ENCODE data around the gene GPR137B.

The GPR137B gene

DNA sequence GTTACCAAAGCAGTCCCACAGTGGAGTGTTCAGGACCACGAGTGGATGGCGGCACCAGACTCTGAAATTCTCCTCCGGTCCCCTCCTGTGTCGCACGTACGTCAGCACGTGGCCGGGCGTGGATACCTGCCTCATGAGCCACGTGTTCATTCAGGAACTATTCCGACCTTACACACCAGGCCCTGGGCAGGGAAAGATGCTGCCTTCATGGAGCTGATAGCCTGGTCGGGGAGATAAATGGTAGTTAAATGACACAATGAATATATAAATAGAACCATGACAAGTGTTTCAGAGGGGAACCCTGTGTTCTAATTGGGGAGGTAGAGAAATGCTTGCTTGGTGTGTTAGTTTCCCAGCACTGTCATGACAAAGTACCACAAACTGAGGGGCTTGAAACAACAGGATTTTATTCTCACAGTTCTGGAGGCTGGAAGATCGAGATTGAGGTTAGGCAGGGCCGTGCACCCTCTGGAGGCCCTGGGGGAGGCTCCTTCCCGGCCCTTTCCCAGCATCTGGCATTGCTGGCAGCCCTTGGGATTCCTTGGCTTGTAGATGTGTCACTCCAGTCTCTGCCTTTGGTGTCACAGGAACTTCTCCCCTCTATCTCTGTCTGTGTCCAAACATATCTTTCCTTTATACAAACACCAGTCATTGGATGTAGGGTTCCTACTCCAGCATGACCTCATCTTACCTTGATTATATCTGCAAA lies 28.9 kb upstream of the GPR137B start:
- no peak for DNase-seq

DNA sequence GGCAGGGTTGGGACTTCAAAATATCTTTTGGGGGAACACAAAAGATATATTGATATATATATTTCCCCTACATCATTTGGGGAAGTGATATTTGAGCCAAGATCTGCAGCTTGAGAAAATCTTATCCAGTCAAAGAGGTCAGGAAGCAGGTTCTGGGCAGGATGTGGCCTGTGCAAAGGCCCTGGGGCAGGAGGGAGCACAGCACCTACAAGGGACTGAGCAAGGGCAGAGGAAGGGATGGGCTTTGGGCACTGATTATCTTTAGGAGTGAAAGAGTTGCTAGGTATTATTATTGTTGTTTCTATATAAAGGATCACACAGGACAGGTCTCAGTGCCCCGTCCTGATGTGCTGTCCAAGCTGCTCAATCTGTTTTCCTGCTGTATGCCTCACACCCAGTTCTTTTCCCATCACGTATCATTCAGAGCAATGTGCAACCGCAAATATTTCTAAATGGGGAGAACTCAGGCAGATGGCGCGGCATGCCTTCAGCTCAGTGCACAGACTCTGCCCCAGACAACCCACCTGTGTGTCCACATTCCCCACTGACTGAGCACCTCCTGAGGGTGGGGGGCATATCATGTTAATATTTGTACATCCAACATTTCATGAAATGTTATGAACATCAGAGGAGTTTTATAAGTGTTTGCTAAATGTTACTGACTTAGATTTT lies 28.1 kb upstream of the GPR137B start:
- DNase-seq = no peak

DNA sequence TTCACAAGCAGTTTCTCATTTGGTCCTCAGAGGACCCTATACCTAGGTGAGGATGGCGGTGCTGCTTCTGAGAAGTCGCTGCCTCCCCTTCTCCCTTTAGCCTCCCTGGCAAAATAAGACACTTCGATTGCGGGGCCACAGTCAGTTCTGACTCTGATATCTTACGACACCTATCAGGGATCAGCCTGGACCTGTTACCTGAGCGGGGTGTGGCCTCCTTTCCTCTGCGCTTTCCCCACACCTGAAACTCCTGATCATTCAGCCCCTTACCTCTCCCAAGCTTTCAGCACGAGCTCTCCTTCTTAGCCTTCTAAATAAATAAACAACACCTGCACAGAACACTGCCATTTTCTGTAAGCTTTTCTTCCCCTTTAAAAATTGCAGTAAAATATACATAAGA lies 24.6 kb upstream of the GPR137B start:
- no peak for DNase-seq

DNA sequence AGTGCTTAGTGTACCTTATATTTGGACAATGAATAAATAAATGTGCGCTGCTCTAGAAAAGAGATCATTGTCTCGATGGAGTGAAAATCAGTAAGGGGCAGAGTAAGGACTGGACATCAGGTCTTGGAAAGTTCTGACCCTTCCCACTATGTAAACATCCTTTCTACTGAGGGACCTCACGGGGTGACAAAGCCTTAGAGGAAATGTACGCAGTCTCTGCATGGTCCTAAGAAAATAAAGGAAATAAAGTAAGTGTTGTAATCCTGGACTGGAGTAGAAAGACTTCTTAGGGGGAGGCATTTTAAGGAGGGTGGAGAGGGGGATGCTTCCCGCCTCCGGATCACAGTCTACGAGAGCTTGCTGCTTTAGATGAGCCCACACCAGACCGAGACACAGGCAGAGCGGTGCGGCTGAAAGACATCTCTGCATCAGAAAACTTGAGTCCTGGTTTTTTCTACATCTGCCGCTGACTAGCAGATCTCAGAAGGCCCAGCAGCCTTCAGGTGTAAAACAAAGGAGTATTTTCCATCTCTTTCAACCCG lies 22.3 kb upstream of the GPR137B start:
- no peak for DNase-seq

DNA sequence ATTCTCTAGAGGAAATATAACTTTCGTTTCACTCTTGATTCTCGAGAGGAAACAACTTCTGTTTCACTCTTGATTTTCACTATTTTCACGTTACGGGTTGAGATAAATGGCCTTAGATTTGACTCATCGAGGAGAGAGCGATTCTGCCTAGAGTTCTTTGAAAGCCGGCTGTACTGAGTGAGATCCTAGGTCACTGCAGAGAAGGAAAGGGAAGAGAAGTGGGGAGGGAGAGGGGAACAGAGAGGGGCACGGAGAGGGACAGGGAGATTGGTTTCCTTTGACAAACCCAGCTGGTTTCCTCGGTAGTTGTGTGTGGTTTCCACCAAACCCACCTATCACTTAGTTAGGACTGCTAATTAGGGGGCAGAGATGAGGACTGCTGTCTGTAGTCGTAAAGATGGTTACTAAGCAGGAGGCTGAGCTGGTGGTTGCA lies 21.6 kb upstream of the GPR137B start:
- DNase-seq = no peak

DNA sequence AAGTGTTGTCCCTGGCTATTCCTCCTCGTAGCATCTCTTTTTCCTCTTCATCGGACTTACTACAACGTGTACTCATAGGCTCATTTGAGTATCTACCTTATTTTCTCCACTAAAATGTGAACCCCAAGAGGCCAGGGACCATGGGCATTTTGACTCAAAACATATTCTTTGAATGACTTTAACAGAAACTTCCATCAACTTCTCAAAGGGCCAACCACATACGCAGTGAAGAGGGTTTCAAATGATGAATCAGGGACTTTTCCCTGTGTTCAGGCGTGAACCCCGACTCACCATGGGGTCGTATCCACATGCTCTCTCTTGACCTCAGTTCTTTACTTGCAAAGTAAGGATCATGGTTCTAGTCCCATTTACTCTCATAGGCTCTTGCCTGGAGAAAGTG lies 20.2 kb upstream of the GPR137B start:
- DNase-seq = no peak

DNA sequence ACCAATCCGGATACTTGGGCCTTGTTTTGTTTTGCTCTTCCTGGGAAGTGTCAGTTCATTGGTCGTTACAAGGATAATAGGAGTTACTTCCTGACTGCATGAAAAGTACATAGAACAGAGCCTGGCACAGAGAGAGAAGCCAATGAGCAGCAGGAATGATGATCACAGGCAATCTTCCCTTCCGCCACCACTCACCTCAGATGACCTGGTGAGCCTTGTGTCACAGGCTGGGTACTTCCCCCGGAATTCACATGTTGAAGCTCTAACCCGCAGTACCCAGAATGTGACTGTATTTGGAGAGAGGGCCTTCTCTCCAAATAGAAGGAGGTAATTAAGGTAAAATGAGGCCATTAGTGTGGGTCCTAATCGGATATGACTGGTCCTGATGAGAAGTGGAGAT lies 18.8 kb upstream of the GPR137B start:
- no peak for DNase-seq

DNA sequence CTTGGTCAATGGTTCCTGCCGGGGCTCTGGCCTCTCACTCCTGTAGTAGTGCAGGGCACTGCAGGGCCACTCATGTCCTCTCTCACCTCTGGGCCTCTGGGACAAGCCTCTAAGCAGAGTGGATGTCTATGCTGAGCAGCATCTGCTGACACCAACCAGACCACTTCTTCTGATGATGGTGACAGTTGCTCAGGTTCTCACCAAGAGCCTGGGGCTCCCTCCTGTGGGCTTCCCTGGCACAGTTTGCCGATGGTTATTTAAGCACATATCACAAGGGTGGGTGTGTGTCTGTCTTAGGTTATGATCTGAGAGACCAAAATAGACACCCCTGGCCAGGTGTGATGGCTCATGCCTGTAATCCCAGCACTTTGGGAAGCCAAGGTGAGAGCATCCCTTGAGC lies 17.4 kb upstream of the GPR137B start:
- DNase-seq = no peak

DNA sequence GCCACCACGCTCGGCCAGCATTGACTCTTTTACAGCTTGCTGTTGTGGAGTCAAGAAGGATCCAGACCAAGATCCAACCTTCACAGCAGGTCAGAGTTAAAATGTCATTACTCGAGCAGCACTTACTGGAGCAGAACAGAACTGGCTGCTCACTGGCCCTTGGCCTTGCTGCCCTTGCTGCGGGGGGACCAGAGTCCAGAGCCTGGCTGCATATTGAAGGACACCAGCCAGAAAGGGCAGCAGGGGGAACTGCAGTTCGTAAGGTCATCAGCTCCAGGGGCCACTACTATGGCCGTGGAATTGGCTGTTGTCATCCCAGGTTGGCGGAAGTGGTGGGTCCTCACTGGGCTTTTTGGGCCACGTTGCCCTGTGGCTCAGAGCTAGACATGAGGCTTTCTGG lies 15.3 kb upstream of the GPR137B start:
- DNase-seq = no peak

DNA sequence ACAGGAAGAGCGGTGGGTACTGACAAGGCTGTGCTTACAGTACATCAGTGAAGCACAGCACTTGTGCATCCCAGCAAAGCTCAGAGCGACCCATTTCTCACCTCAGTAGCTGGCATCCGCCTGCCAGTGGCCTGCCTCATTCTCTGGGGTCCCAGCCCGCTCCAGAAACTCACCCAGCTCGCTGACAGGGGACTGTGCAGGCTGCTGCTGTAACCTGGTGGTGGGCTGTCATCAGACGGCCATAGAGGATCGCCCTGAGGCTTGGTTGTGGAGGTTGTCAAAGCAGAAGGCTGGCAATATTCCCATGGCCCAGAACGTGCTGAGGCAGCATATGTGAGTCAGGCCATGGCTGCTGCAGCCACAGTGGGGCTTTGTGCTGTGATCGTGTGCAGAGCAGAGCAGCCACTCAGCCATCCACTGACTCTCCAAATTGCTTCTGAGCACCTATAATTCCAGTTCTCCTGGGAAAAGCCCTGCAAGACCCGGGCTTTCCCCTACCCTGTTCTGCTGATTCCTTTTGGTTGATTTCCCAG lies 13.6 kb upstream of the GPR137B start:
- peak in 7 of 56 donors; percentile 6 to 42 (median 15) for DNase-seq

DNA sequence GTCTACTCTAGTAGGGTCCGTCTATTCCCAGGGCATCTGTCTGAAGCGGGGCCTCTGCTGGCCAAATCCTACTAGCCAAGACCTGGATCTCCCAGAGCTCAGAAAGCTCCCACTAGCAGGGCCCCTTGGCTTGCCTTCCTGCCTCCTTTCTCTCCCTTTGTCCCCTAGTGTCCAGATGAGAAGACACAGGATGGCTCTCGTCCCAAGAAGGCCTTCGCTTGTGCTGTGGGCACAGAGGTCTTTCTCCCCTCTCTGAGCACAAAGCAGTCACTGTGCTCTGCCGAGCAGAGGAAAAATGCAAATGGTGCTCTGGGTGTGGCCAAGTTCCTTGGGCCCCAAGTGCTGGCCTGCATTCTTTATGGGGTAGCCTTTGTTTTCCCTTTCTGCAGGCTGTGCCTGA lies 13.0 kb upstream of the GPR137B start:
- peak in 28 of 56 donors; percentile 10 to 65 (median 28) for DNase-seq

DNA sequence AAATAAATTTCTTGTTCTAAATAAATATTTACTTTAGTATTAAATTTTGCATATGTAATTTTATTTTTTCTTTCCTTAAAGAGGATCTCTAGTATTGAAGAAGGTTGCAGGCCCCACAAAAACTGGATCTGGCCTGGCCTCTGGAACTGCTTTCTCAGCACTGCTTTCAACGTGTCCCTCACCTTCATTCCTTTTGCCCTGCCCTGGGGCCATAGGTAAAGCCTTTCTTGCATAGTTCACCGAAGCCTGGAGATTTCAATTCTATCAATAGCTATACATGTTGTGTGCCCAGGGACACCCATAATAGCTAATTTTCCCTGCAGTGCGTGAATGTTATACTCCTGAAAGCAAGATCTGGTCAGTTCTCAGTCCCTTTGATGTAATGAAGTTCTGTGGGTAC lies 12.0 kb upstream of the GPR137B start:
- no peak for DNase-seq

DNA sequence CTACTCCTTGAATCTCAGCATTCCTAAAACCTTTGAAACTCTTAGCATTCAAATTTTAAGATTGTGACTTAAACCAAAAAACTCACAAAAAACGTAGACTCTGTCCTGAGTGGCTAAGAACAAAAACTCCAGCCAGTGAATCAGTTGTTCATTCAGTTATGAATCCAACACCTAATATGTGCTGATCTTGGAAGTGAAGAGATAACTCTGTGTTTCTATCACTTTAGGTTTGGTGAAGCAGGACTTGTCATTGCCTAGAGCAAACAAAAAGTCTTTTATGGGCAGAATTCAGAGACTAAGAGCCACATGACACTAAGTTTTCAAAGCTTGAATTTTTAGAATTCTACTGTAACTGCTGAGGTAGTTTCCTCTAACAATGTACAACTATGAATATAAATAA lies 10.4 kb upstream of the GPR137B start:
- DNase-seq = no peak

DNA sequence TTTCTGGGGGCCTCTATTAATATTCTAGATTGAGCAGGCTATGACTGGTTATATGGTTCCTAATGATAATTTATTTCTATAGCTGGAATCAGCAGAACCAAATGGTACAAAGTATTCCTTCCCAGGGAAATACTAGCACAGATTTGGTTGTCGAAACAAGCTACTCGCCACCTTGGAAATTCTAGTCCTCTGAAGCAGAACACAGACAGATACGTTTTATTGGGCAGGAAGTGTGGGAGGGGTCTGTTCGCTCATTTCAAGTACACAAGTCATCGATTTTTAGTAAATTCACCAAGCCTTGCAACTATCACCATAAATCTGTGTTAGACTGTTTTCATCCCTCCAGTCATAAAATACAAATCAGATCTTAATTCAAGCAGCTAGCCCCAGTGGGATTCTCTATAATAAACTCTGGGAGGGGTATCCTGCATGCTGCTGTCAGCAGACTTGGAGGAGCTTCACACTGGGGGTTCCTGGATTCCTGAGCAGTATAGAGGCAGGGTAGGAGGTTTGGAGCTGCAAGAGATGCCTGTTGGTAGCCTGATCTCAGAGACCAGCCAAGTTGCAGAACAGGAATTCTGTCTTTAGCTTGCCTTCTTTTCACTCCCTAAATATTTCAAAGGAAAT lies 9.8 kb upstream of the GPR137B start:
- no peak for DNase-seq

DNA sequence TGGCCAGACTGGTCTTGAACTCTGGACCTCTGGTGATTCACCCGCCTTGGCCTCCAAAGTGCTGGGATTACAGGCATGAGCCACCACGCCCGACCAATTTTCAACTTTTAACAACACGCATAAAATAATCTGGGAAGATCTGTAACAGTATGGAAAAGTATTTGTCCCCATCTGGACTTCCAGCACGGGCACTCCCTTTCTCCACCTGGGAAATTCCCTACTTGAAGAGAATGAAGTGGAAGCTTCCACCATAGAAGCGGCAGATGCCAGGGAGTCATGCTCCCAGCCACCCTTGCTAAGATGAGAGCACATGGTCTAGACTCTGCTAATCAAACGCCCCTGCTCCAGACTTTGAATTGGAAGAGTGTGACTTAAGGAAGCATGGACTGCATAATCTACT lies 9.0 kb upstream of the GPR137B start:
- DNase-seq = no peak

DNA sequence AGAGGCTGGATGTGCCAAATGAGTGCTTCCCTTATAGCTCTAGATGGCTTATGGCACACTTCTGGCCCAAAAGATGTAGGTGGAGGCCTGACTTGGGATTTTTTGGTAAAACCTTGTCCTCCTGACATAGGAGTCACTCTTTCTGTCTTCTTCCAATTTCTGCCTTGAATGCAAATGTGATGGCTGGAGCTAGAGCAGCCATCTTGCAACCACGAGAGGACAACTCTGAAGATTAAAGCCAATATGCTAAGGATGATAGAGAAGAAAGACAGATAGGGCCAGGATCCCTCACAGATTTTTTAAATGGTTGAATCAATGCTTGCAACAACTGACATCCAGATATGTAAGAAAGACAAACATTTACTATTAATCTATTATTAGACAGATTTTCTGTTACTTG lies 8.5 kb upstream of the GPR137B start:
- DNase-seq = no peak

DNA sequence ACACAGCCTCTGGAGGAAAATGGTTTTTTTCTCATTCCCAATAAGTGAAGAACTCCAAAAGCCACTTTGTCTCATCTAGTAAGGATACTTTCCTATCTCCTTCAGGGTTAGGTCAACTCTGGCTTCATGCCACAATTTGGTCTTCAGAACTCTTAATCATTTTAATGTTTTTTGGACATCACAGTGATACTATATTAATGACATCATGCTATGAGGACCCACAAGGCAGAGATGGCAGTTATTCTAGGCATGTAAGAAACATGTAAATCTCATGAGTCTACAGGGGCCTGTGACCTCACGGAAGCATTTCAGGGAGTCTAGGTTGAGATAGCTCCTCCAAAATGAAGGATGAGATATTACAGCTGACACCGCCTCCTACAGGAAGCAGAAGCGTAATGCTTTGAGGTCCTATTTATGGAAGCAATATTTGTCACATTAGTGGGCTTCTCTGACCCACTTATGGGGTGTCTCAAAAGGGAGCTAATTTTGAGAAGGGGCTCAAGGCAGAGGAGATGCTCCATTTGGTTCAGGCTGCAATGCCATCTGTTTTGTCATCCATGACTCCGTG lies 5.0 kb upstream of the GPR137B start:
- no peak for DNase-seq

DNA sequence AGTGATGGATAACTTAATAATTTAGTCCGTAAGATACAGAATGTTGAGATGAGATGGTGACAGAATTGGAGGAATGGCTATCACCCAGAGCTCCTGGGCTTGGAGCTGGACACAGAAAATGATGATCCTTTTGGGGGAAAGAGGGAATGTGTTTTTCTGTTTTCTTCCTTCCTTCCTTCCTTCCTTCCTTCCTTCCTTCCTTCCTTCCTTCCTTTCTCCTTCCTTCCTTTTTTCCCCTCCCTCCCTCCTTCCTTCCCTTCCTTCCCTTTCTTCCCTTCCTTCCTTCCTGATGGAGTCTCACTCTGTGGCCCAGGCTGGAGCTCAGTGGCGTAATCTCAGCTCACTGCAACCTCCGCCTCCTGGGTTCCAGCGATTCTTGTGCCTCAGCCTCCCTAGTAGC lies 2.8 kb upstream of the GPR137B start:
- DNase-seq = no peak

DNA sequence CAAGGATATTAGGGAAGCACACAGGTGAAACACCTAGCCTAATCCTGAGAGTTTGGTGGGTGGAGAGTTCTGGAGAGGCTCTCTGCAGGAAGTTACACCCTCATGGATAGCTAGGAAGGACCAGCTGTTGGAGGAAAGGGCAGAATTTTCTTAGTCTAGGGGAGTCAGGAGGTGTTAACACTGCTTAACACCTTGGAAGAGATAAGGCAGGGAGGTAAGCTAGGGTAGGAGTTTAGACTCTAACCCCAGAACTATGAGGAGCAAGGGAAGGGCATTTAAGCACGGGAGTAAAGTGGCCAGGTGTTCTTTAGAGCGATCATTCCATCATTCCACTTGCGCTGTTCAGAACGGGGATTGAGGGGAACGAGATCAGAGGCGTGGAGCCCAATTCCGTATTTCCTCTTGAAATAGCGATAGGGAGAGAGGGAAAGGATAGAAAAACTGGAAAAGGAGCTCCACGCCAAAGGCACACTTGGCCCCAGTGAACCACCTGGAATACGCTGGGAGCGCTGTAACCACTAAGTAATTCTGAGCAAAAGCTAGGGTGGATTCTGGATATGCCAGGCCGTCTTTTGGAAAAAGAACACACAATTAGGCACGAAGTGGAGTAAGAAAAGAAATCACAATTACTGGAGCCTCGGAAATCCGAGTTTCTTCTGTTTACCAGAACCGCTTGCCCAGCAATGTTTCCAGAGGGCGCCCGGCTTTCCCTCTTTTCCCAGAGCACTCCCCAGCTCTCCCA lies 1.5 kb upstream of the GPR137B start:
- DNase-seq = no peak

DNA sequence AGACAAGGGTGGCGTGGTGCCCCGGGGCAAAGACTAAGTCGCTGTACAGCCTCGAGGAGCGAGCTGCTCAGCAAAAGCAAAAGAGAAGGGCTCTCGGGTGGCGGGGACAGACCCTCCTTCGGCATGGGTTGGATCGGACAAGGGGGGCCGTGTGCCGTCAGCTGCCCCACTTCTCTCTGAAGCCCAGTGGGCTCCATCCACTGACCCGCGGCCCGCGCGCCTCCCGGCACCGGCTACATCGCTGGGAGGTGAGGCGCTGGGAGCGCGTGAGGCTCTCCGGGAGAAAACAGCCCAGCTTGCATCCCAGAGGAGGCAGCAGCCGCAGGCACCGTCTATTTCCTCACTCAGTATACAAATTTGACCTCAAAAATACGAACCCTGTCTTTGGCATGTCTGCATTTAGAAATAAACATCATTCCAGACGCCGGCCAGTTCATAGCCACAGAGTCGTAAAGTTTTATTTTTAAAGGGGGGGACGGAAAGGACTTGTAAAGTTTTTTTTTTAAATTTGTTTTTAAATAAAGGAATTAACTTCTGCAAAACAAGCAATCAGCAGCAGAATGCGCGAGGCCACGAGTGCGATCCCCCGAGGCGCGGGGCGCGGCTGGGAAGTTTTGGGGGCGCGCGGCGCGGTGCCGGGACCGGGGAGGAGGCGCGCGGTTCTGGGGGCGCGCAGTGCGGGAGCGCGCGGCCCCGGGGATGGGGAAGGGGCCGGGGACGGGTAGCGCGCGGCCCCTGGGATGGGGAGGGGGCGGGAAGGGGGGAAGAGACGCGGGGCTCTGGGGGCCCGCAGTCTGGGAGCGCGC lies 689 bp upstream of the GPR137B start:
- DNase-seq = peak in 34 of 56 donors; percentile 14 to 79 (median 54)
